Loucy (cell line): Measurements from ENCODE around the gene SMIM17.

Experiments
- CTCF ChIP-seq: fragments of 200-600 bp; sonication (generic); conservative IDR thresholded peaks from 2 replicates; pipeline ENCODE4 v1.5.1; 2014; ENCODE audit warnings: mild to moderate bottlenecking, antibody characterized with exemption, low read length
- EZH2phosphoT487 ChIP-seq: fragments of 200-600 bp; IDR thresholded peaks from 2 replicates; pipeline ENCODE4 v1.6.1; 2018; ENCODE audit warnings: antibody characterized with exemption, mild to moderate bottlenecking, moderate library complexity, borderline replicate concordance

GRCh38 chr19:56683116-56683515 is 40.2 kb downstream of the SMIM17 start:
- TF ChIP-seq CTCF, result no peak
- no peak for TF ChIP-seq EZH2phosphoT487
